NCI-H345 (cell line): ENCODE measurements around the gene MC5R.

Experiments
- DNase-seq: peaks from one replicate; lab custom pipeline; 2025; lab: John Stamatoyannopoulos, UW

MC5R gene

GRCh38 chr18:13849791-13850190, 25.8 kb downstream of the MC5R start:
- no peak for DNase-seq

- DNase-seq = peak; percentile 38
These were observed 38.9 kb downstream of the MC5R start for GRCh38 chr18:13862898-13863297.

GRCh38 chr18:13868501-13869271, 44.7 kb downstream of the MC5R start:
- DNase-seq = no peak

GRCh38 chr18:13871701-13872100, 47.8 kb downstream of the MC5R start:
- DNase-seq = no peak

- no peak for DNase-seq
These were observed 48.4 kb downstream of the MC5R start for GRCh38 chr18:13872373-13872772.

GRCh38 chr18:13872932-13873331, 49.0 kb downstream of the MC5R start:
- DNase-seq = no peak

GRCh38 chr18:13874558-13874957, 50.6 kb downstream of the MC5R start:
- DNase-seq = no peak
